Tracheal epithelial cell (primary cell): ENCODE measurements around the gene CYP1B1. TPM values are rescaled to one million over a fixed set of nuclear protein-coding genes. Genes with fewer than 3 reads are reported as not detected.

Source experiments
- total RNA-seq: library from RNA; depleted of rRNA; stranded (reverse); fragments of >200 nt; gene quantifications from 2 replicates; pipeline ENCODE4 v1.2.1, GENCODE V29; 2014

The CYP1B1 gene
- total RNA-seq, result 19.5 and 46.3 TPM in 2 replicates

DNA sequence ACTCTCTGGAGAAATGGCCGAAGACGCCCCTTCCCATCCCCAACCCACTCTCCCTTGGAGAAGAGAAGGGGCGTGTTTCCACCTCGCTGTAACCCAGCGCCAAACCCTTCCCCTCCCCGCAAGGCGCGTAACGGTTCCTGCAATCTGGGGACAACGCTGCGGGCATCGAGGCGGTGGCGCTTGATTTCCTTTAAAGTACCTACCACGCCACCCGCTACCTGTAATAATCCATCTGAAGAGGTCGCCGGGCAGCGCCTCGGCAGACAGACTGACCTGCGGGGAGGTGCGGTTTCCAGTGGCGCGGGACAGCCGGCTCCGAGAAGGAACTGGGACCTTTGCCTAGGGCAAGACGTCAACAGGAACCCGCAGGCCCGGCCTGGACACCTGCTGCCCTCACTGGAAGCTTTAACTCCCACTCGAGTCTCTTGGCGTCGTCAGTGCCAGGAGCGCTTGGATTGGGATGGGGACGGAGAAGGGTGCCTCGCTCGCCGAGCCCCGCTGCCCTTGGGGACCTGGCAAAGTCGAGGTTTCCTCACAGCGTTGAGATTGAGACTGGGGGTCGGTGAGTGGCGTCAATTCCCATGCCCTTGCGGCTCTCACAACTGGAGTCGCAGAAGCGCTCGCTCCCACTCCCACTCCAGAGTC, at the start of gene CYP1B1:
TSS of gene CYP1B1 (minus strand) at position 645 of the 645 bp plus-strand sequence. CDS start 763 bp downstream, outside the sequence.

Other genes starting within 250 kb of the CYP1B1 start
- 3.1 and 4.9 TPM in 2 replicates for gene RMDN2, start 150.9 kb downstream of the CYP1B1 start, total RNA-seq